Activated CD8-positive, alpha-beta memory T cell treated with anti-CD3 and anti-CD28 coated beads for 48 hours (primary cell): Measurements from ENCODE around the gene SHROOM3.

Experiments
- DNase-seq, 3 experiments: peaks; one replicate each; pipeline ENCODE4 v3.0.0-alpha.2; 2020; ENCODE audit warnings: low read depth in 2 of 3, low spot score in 2 of 3

The SHROOM3 gene

GRCh38 chr4:76654791-76655190 is 219.8 kb downstream of the SHROOM3 start:
- DNase-seq, result no peak

GRCh38 chr4:76655566-76656479 is 220.8 kb downstream of the SHROOM3 start:
- no peak for DNase-seq

- no peak for DNase-seq
These were observed 222.4 kb downstream of the SHROOM3 start for GRCh38 chr4:76657443-76657842.

- DNase-seq, result no peak
These were observed 223.4 kb downstream of the SHROOM3 start for GRCh38 chr4:76658231-76659102.

GRCh38 chr4:76659103-76659490 is 224.1 kb downstream of the SHROOM3 start:
- DNase-seq, result no peak

GRCh38 chr4:76663824-76664223 is 228.8 kb downstream of the SHROOM3 start:
- no peak for DNase-seq

- DNase-seq, result no peak
These were observed 230.1 kb downstream of the SHROOM3 start for GRCh38 chr4:76665153-76665552.

- DNase-seq, result no peak
These were observed 230.7 kb downstream of the SHROOM3 start for GRCh38 chr4:76665721-76666120.

- no peak for DNase-seq
These were observed 232.0 kb downstream of the SHROOM3 start for GRCh38 chr4:76666944-76667532.

- DNase-seq, result no peak
These were observed 235.6 kb downstream of the SHROOM3 start for GRCh38 chr4:76670631-76671030.

- DNase-seq, result no peak
These were observed 238.3 kb downstream of the SHROOM3 start for GRCh38 chr4:76673362-76673761.

- DNase-seq, result no peak
These were observed 240.0 kb downstream of the SHROOM3 start for GRCh38 chr4:76674983-76675382.

GRCh38 chr4:76677571-76678326 is 242.7 kb downstream of the SHROOM3 start:
- no peak for DNase-seq

GRCh38 chr4:76679691-76680090 is 244.7 kb downstream of the SHROOM3 start:
- DNase-seq, result no peak

GRCh38 chr4:76680952-76681351 is 245.9 kb downstream of the SHROOM3 start:
- no peak for DNase-seq

GRCh38 chr4:76681996-76682395 is 247.0 kb downstream of the SHROOM3 start:
- DNase-seq, result no peak

- no peak for DNase-seq
These were observed 248.1 kb downstream of the SHROOM3 start for GRCh38 chr4:76683144-76683543.

- DNase-seq, result no peak
These were observed 252.9 kb downstream of the SHROOM3 start for GRCh38 chr4:76687746-76688448.

- no peak for DNase-seq
These were observed 253.7 kb downstream of the SHROOM3 start for GRCh38 chr4:76688619-76689144.
